IPS-18c (cell line): ENCODE results near the gene PIEZO2.
A peak's percentile ranks its signal among the peaks of the same experiment; 100 is the strongest.
"Not testable (repeated sequence)": the region's sequence is repeated elsewhere in the genome, so short reads cannot be mapped to it uniquely, and the experiment has no call there.

Source experiments
- H3K4me3 ChIP-seq: 2 replicates; pipeline ENCODE4 v1.7.0; 2013; ENCODE audit warnings: low read depth, mild to moderate bottlenecking, low read length, moderate library complexity; ENCODE audit not compliant: insufficient read depth
- H3K9me3 ChIP-seq: one replicate; pipeline ENCODE4 v1.6.1; 2013; ENCODE audit warnings: mild to moderate bottlenecking, low read length, moderate library complexity; ENCODE audit not compliant: control insufficient read depth, insufficient read depth

PIEZO2 gene

DNA sequence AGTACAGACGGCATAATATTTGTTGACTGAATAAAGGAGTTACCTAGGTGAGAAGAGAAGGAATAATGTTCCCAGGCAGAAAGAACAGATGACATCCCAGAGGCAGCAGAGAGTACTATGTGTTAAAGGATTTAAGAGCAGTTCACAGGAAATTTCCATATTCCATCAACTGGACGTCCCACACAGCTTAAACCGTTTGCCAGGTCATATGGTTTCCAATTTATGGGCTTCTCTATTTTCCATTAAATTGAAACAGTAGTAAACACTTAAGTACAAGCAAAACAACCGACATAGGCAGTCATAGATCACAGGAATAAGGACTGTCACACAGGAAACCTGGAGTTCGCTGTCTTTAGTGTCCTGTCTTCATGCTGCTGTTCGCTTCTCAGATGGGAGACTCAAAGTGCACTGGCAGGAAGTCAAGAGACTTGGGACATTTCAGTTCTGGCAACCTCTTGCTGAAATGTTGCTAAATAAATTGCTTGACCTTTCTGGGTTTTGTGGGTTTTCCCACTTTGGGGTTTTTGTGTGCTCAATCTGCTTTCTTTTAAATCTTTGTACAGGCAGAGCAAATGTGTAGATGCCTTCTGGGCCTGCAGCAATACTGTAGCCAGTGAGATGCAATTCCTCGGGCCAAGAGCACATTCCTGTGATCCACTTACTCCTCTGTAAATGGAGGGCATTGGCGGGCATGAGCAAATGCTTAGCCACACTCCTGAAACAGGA is 5.8 kb upstream of the PIEZO2 start:
- Histone ChIP-seq H3K9me3 (no peaks in the 10 kb centered on the region), H3K4me3 (no peak overlapping the region)

DNA sequence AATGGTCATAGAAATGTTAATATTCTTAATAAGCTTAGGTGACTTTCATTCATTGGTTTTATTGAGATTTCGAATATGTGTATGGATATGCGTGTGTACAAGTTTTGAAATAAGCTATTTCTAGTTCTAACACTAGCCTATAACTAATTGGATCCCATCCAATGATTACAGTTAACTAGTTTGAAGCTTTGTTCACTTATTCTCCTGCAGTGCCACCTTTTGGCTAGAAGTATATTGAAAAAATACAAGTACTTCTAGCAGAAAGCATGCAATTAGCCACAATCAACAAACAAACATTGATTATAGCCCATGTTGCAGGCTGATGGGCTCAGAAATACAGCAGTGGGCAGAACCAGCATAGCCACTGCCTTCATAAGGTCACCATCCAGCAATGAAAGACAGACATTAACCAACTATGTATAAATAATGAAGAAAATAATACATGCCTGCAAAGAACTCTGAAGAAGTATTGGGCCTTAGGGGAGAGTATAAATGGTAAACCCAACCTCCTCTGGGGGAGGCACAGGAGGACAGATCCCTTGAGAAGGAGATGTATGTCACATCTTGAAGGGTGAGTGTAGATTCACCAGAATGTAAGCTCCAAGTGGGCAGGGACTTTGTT is 5.1 kb upstream of the PIEZO2 start:
- Histone ChIP-seq H3K9me3 (no peaks in the 10 kb centered on the region), H3K4me3 (no peak overlapping the region)

DNA sequence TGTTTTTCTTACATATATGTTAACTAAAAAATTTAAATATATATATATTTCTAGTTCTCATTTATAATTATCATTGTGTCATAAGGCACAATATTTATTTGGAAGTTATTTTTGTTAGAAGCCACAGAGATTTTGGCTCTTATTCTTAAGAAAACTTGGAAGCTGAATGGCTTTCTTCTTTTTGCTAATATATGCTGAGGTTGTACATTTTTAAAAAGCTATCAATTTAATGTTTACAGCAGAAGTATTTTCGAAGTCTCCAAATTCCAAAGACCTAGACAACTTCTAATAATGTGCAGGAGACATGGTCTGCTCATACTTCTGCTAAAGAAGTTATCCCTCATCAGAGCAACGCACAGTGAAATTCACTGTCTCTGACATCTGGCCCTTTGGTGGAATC is 3.7 kb upstream of the PIEZO2 start:
- Histone ChIP-seq H3K9me3 (no peaks in the 10 kb centered on the region), H3K4me3 (no peak overlapping the region)

DNA sequence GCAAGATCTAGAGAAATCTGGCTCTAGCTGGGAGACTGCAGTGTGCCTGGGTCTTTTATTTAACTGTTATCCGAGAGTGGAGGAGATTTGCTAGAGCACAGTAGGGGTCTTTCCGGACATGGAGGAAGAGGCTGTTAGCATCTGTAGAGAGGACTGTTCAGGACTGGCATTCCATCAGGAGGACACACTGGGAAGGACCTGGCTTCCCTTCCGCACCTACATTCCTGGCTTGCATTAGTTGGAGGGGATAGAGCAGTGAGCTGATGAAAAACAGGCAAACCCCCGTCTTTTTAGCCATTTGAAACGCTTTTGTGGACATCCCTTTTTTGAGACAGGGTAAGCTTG is 874 bp upstream of the PIEZO2 start:
- H3K9me3 ChIP-seq: no peaks in the 10 kb centered on the region
- H3K4me3 ChIP-seq: no peak overlapping the region

DNA sequence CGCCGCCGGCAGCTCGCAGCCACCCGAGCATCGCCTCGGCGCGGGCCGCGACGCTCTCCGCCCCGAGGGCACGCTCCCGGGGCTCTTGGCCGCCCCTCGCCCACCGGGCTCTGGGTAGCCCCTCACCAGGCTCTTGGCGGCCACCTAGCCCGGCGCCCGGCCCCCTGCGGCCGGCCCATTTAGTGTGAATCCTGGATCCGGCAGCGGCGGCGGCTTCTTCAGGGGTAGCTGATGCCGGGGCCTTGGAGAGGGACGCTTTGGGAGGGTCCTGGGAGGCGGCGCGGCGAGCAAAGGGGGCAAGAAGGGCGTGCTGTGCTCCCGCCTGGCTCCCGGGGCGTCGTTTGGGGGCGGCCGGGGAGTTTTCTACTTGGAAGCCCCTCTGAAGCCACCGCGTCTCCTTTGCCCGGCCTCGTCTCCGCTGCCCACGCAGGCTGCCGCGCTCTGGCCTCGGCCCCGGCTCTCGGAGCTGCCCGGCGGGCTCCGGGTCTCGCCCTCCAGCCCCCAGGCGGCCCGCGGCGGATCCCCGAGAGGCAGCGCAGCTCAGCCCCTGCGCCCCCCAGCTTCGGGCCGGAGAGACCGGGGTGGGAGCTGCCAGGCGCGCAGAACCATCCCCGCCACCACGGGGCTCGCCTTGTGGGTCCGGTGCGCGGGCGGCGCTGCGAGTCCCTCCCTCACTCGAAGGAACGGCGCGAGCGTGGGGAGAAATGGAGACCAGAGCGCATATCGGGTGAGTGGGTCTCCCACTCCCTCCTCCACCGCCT is 509 bp downstream of the PIEZO2 start:
- Histone ChIP-seq H3K4me3 (peak overlapping the region; percentile 60), H3K9me3 (no peaks in the 10 kb centered on the region)

DNA sequence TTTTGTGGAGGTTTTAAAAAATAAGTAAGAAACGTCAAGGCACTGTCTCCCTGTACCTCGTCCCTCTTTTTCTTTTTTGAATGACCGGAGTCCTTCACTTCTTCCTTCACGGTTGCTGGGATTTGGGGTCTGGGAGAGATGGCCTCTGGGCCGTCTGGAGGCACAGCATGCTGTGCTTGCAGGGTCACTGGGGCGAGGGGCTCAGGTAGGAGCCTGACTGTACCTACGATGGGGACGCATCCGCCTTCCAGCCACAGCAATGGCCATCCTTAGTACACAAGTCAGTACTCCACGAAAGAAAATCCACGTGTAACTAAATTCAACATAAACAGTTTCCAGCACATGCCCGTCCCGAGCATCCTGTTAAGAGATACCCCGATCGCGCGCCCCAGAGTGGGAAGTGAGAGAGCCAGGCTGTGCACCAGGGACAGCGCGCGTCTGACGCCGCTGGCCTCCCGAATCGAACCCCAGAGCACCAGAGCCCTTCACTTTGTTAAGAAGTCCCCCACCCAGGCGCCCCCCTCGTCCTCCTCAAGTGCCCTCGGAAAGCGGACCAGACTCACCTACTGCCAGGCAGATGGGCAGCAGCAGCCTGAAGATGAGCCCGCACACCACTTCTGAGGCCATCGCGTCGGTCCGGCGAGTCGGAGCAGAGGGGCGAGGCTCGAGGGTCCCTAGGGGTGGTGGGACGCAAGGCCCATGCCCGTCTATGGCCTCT is 1.2 kb downstream of the PIEZO2 start:
- H3K9me3 ChIP-seq: no peaks in the 10 kb centered on the region
- peak overlapping the region; percentile 60 for H3K4me3 ChIP-seq

DNA sequence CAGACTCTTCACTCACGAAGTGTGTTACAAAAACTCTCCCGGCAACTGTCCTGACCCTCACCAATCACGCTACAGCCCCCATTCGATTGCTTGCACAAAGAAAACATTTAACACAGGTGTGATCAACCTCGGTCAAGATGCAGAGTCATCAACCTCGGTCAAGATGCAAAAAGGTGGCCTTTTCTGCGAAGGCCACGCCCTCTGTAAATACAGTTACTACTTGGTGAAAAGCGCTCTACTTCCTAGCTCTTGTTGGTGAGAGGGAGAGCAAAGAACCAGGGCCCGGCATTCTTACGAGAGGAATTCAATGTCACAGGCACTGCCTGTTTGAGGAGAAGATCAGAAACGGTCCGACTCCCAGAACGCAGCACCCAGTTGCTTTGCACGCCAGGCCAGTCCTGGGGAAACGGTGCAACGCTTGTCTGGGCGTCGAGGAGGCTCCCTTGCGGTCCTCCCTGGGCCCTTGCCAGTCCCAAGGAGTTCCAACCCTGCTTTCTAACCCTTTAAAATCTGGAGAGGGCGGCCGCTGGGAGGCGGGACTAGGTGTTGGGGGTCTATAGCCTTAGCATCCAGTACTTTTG is 1.9 kb downstream of the PIEZO2 start:
- Histone ChIP-seq H3K9me3 (no peaks in the 10 kb centered on the region), H3K4me3 (peak overlapping the region; percentile 44)

DNA sequence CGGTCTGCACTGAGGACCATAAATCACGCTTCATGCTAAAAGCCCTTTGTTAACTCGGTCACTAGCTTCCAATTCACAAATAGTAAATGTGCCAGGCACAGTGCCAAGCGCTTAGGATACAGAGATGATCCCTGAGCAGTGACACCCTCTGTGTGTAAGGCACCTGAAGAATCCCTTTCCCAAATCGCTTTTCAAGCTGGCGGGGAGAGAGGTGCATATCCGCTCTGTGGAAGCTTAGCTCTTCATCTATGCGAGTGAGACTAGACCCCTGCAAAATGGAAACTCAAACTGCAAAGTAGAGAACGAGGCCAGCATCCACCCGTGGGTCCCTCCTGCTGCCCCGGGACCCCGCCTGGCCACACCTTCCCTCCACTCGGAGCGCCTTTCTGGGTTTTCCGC is 2.4 kb downstream of the PIEZO2 start:
- H3K4me3 ChIP-seq: peak overlapping the region; percentile 44
- no peaks in the 10 kb centered on the region for H3K9me3 ChIP-seq

DNA sequence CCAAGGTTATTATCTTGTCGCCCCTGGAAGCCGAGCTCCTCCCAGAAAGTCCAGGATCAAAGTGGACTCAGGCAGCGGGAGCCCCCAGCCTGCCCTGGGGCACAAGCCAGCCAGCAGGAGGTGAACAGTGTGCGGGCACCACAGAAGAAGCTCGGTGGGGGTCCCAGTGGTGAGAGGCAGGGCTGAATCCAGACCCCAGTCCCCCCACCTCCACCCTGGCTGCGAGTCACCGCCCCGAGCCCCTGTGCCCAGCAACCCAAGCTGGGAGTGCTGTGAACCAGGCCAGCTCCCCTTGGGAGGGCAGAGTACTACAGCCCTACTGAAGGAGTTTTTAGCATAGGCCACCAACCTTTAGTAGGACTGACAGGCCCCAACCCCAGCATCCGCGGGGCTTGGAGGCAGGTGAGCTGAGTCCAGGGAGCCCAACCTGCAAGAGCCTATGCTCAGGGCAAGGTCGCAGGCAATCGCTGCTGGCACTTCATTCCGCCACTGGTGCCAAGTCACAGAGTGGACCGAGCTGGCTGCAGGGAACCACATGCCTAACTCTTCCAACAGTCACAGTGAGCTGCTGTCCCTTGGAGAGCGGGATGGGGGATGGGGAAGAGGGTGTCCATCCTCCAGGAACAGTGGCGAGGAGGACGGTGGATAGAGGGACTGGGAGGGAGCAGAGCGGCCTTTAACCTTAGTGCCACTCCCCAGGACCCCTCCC is 3.0 kb downstream of the PIEZO2 start:
- Histone ChIP-seq H3K4me3 (peak overlapping the region; percentile 44), H3K9me3 (no peaks in the 10 kb centered on the region)

DNA sequence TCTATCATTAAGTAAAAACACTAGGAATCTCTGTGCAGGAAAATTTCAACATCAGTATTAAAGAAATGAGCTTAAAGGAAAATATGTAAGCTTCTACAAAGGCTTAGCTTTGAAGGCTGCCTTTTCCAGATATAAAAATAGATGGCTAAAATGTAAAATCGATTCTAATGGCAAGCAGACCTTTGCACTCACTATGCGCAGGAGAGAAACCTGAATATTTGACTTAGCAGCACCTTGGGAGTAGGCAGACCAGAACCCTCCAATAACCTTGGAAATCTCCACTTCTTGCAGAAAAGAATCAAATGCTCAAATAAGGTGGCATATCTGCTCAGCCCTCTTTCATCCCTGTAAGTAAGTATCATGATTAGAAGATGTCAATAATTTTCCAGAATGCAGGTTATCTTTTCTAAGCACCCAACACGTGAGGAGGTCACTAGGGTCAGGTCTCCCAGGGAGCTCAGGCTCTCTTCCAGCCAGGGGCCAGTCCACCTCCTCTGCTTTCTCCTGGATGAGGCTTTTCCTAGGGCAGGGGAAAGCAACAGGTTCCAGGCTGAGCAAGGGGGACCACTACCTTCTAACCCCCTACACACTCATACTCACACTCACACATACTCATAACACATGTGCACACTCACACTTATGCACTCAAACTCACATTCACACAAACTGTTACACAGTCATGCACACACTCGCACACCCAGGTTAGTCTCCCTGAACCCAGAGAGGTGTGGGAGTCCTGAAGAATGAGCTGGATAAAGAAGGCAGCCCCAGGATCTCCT is 3.8 kb downstream of the PIEZO2 start:
- no peaks in the 10 kb centered on the region for H3K9me3 ChIP-seq
- H3K4me3 ChIP-seq: no peak overlapping the region

DNA sequence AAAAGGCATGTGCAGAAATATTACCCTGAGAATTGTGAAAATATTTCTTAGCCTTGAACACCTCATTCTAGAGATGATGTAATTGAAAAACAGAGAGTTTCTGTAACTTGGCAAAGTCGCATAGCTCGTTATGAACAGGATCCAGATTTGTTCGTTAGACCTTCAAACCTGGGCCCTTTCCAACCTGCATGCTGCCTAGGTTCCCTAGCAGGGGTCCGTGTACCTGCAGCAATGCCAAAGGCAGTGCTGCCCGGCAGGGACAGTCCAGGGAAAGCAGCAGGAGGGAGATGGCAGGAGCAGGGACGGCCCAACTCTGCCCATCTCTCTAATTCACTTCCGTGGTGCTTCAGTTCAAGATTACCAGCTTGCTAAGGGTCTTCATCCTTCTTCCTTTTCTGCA is 12.0 kb downstream of the PIEZO2 start:
- Histone ChIP-seq H3K9me3 (no peaks in the 10 kb centered on the region), H3K4me3 (no peak overlapping the region)

DNA sequence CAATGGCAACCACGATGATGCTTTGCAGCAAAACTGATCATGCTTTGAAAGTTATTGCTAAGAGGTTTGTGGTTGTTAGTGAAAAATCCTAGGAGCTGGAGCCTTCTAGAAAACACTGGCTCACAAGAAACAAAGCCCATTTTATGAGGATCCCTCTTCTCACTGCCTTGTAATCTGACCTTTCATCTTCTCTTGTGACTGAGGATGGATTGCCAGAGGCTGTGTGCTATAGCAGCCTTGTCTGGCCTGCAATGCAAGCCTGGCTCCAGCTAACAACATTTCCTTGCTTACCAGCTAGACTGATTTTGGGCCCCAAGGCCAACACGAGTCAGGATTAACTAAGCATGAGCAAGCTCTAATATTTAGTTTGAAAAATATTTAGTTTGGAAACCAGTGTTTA is 13.1 kb downstream of the PIEZO2 start:
- Histone ChIP-seq H3K9me3 (peaks cover 2% of the 10 kb centered on the region), H3K4me3 (no peak overlapping the region)

DNA sequence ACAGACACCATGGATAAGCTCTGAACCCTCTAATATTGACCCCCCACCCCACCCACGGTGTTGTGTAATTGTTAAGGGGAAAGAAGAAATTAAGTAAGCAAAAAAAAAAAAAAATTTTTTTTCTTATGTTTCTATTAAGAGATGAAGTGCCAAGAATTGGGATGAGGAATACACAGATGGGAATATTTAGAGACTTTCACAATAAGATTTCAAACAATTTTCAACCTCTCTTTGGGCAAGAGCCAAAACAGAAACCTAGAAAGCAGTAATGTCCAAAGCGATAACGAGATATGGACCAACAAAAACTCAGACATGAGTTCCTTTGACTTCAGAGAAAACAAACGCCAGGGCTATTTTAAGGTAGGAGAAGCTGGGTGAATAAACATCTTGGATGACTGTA is 14.4 kb downstream of the PIEZO2 start:
- no peak overlapping the region for H3K4me3 ChIP-seq
- peaks cover 2% of the 10 kb centered on the region for H3K9me3 ChIP-seq

DNA sequence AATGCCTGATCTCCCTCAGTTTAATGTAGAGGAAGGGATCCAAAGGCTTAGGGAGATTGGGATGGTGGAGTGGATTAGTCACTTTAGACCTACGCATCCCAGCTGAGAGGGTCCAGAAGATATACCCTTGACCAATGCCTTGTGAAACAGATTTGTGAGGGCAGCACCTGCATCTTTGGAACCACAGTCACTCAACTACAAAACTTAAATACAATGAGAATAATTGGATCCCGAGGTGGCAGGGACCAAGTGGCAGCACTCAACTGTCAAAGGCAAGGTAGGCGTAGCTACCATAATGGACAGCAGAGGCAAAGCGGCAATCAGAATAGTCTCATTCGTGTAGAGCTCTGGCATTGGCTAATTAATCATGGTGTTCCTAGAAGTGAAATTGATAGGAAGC is 20.3 kb downstream of the PIEZO2 start:
- not testable (repeated sequence) for H3K4me3 ChIP-seq, H3K9me3 ChIP-seq

DNA sequence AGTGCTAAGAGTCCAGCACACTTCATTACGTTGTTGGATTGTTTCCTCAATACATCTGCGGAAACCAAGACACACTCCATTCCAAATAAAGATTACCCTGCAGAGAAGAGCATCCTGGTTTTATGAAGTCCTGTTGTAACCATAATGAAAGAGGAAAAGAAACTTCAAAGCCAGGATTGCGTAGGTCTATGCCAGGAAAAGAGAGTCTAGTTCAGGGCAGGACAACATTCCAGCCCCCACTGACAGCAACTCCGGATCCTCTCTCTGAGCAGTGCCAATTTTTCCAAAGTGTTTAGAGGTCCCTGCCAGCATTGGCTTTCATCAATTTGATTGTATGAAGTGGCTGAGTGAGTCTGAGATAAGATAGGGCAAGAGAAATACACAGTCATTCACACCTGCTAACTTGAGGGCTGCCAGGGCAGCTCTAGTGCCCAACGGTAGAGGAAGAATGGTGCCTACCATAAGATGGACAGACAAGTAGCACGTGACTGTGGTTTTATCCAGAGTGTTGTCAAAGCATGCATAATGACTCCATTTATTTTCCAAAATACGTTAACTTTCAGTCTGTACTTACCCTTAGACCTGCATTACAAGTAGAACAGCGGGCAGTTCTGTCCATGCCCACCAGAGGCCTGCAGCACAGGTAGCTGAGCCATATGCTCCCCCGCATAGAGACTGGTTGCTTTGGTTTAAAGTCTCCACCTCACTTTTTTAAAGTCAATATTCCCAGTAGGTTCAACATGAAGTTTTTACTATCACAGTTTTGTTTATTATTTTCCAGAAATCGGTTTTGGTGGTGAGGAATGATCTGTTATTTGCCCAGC is 23.7 kb downstream of the PIEZO2 start:
- Histone ChIP-seq H3K4me3 (no peak overlapping the region), H3K9me3 (peaks cover 2% of the 10 kb centered on the region)

DNA sequence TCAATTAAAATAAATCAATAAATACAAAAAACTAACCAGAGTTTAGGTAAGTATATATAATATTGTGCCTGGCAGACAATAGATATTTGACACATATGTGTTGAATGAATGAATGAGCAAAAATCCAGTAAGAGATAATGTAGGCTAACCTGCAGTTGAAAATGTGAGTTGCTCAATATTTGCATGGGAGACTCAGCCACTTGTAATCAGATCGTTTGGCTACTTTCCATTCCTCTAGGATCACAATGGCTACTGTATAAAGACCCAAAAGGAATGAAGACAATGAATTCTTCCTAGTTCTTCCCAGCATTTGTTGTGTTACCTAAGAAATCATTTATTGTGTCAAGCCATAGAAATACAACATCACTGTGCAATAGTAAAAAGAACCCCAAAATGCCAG is 25.3 kb downstream of the PIEZO2 start:
- Histone ChIP-seq H3K9me3 (peaks cover 2% of the 10 kb centered on the region), H3K4me3 (no peak overlapping the region)
